IPS-18a (cell line): ENCODE measurements around the gene GCSAM.

Experiments used
- H3K27ac ChIP-seq: one replicate; pipeline ENCODE4 v1.5.1; 2013; ENCODE audit warnings: low read length
- H3K27me3 ChIP-seq: one replicate; pipeline ENCODE4 v1.6.1; 2013; ENCODE audit warnings: mild to moderate bottlenecking, low read length; ENCODE audit not compliant: control insufficient read depth, insufficient read depth
- H3K36me3 ChIP-seq: one replicate; pipeline ENCODE4 v1.6.1; 2013; ENCODE audit warnings: low read depth, low read length; ENCODE audit not compliant: control insufficient read depth
- H3K4me1 ChIP-seq: one replicate; pipeline ENCODE4 v1.6.1; 2013; ENCODE audit warnings: low read depth, low read length; ENCODE audit not compliant: control insufficient read depth
- H3K4me3 ChIP-seq: one replicate; pipeline ENCODE4 v1.5.1; 2013; ENCODE audit warnings: low read length
- H3K9ac ChIP-seq: one replicate; pipeline ENCODE4 v1.6.1; 2013; ENCODE audit warnings: mild to moderate bottlenecking, low read length, moderate library complexity
- H3K9me3 ChIP-seq: one replicate; pipeline ENCODE4 v1.6.1; 2013; ENCODE audit warnings: low read depth, low read length; ENCODE audit not compliant: control insufficient read depth

GCSAM gene

GRCh38 chr3:112137781-112138180 lies 4.7 kb upstream of the GCSAM start:
- Histone ChIP-seq H3K27me3 (no peaks in the 10 kb centered on the region), H3K36me3 (no peaks in the 10 kb centered on the region), H3K27ac (no peak overlapping the region), H3K4me1 (peaks cover 30% of the 10 kb centered on the region), H3K9me3 (no peaks in the 10 kb centered on the region), H3K9ac (no peak overlapping the region), H3K4me3 (no peak overlapping the region)

GRCh38 chr3:112136959-112137693 lies 4.1 kb upstream of the GCSAM start:
- Histone ChIP-seq H3K9ac (peak overlapping the region; percentile 28), H3K27me3 (no peaks in the 10 kb centered on the region), H3K4me1 (peaks cover 30% of the 10 kb centered on the region), H3K36me3 (no peaks in the 10 kb centered on the region), H3K9me3 (no peaks in the 10 kb centered on the region), H3K4me3 (peak overlapping the region; percentile 25), H3K27ac (peak overlapping the region; percentile 70)

GRCh38 chr3:112136046-112136445 lies 3.0 kb upstream of the GCSAM start:
- H3K9ac ChIP-seq: no peak overlapping the region

GRCh38 chr3:112134335-112135124 lies 1.5 kb upstream of the GCSAM start:
- Histone ChIP-seq H3K9ac (no peak overlapping the region), H3K36me3 (no peaks in the 10 kb centered on the region), H3K27ac (no peak overlapping the region), H3K9me3 (no peaks in the 10 kb centered on the region), H3K27me3 (no peaks in the 10 kb centered on the region), H3K4me1 (peaks cover 31% of the 10 kb centered on the region), H3K4me3 (no peak overlapping the region)

More at GRCh38 chr3:112136046-112136445, 3.0 kb upstream of the GCSAM start:
- H3K9me3 ChIP-seq: no peaks in the 10 kb centered on the region
- no peak overlapping the region for H3K4me3 ChIP-seq
- H3K36me3 ChIP-seq: no peaks in the 10 kb centered on the region
- peaks cover 30% of the 10 kb centered on the region for H3K4me1 ChIP-seq
- no peaks in the 10 kb centered on the region for H3K27me3 ChIP-seq
- H3K27ac ChIP-seq: no peak overlapping the region

- Histone ChIP-seq H3K27ac (no peak overlapping the region), H3K4me1 (peaks cover 39% of the 10 kb centered on the region), H3K9ac (no peak overlapping the region)
Observed at GRCh38 chr3:112133626-112134334, 732 bp upstream of the GCSAM start.

DNA sequence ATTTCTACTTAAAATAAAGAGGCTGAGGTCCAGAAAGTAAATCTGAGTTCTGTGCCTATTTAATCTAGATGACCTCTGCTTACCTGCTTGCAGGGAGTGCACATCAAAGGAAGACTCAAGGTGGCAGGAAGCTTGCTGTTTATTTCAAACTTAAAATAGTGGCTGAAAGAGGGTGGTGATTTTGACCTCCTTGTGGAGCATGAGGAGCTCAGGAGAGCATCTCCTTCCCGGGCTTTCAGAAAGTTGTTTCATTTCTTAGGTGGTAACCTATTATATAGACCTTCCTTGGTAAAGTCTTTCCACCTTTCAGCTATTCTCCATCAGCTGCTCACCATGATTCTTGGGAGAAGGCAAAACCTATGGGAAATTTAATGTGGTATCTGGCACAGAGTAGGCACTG lies 494 bp downstream of the GCSAM start:
- Histone ChIP-seq H3K27me3 (no peaks in the 10 kb centered on the region), H3K9ac (no peak overlapping the region), H3K9me3 (no peaks in the 10 kb centered on the region), H3K27ac (no peak overlapping the region), H3K36me3 (no peaks in the 10 kb centered on the region), H3K4me3 (no peak overlapping the region), H3K4me1 (peaks cover 32% of the 10 kb centered on the region)

More at GRCh38 chr3:112133626-112134334, 732 bp upstream of the GCSAM start:
- H3K4me3 ChIP-seq: no peak overlapping the region
- no peaks in the 10 kb centered on the region for H3K9me3 ChIP-seq
- no peaks in the 10 kb centered on the region for H3K36me3 ChIP-seq
- no peaks in the 10 kb centered on the region for H3K27me3 ChIP-seq

- H3K27me3 ChIP-seq: no peaks in the 10 kb centered on the region
- H3K4me3 ChIP-seq: no peak overlapping the region
- H3K9ac ChIP-seq: no peak overlapping the region
- peaks cover 32% of the 10 kb centered on the region for H3K4me1 ChIP-seq
- no peaks in the 10 kb centered on the region for H3K36me3 ChIP-seq
- H3K27ac ChIP-seq: no peak overlapping the region
- H3K9me3 ChIP-seq: no peaks in the 10 kb centered on the region
Observed at GRCh38 chr3:112132088-112132487, 960 bp downstream of the GCSAM start.

GRCh38 chr3:112131111-112131510 lies 1.9 kb downstream of the GCSAM start:
- H3K9me3 ChIP-seq: no peaks in the 10 kb centered on the region
- H3K4me3 ChIP-seq: no peak overlapping the region
- H3K9ac ChIP-seq: no peak overlapping the region
- no peaks in the 10 kb centered on the region for H3K27me3 ChIP-seq
- H3K36me3 ChIP-seq: no peaks in the 10 kb centered on the region
- no peak overlapping the region for H3K27ac ChIP-seq
- peaks cover 32% of the 10 kb centered on the region for H3K4me1 ChIP-seq

- Histone ChIP-seq H3K27ac (no peak overlapping the region), H3K9ac (no peak overlapping the region), H3K27me3 (no peaks in the 10 kb centered on the region), H3K4me3 (no peak overlapping the region), H3K4me1 (peaks cover 33% of the 10 kb centered on the region), H3K9me3 (no peaks in the 10 kb centered on the region), H3K36me3 (no peaks in the 10 kb centered on the region)
Observed at GRCh38 chr3:112130638-112130993, 2.4 kb downstream of the GCSAM start.

- Histone ChIP-seq H3K4me3 (no peak overlapping the region), H3K9ac (no peak overlapping the region), H3K27me3 (no peaks in the 10 kb centered on the region), H3K4me1 (peaks cover 36% of the 10 kb centered on the region), H3K9me3 (no peaks in the 10 kb centered on the region), H3K36me3 (no peaks in the 10 kb centered on the region), H3K27ac (no peak overlapping the region)
Observed at GRCh38 chr3:112129925-112130637, 3.0 kb downstream of the GCSAM start.
